BLaER1 (cell line): ENCODE results near the gene NT5C1A.

Experiments used
- H3K27ac ChIP-seq: shearing (Covaris generic); formaldehyde crosslinking; 2 replicates; pipeline ENCODE4 v1.8.1; 2022
- H3K27me3 ChIP-seq: shearing (Covaris generic); formaldehyde crosslinking; 2 replicates; pipeline ENCODE4 v1.8.1; 2022
- H3K36me3 ChIP-seq: shearing (Covaris generic); formaldehyde crosslinking; 2 replicates; pipeline ENCODE4 v1.8.1; 2022
- H3K4me1 ChIP-seq: shearing (Covaris generic); formaldehyde crosslinking; 2 replicates; pipeline ENCODE4 v1.8.1; 2022
- H3K4me2 ChIP-seq: shearing (Covaris generic); formaldehyde crosslinking; 2 replicates; pipeline ENCODE4 v1.8.1; 2022
- H3K4me3 ChIP-seq: shearing (Covaris generic); formaldehyde crosslinking; 2 replicates; pipeline ENCODE4 v1.8.1; 2022
- H3K9ac ChIP-seq: shearing (Covaris generic); formaldehyde crosslinking; 2 replicates; pipeline ENCODE4 v1.8.1; 2022
- H3K9me3 ChIP-seq: shearing (Covaris generic); formaldehyde crosslinking; 2 replicates; pipeline ENCODE4 v1.8.1; 2022
- H4K20me1 ChIP-seq: shearing (Covaris generic); formaldehyde crosslinking; 2 replicates; pipeline ENCODE4 v1.8.1; 2022
- Cebpa-rat ChIP-seq: shearing (Covaris generic); IDR thresholded peaks from 2 replicates; pipeline ENCODE4 v1.8.1; 2022

NT5C1A gene

GRCh38 chr1:39671793-39672550 is at the start of gene NT5C1A:
Gene NT5C1A, minus strand, starts transcription at chr1:39672107. Its CDS starts 69 bp downstream, at chr1:39672038.
- Histone ChIP-seq H3K4me2 (peak within 1 kb of the TSS; percentile 94), H3K36me3 (no peaks in the 10 kb centered on the region), H3K9me3 (no peaks in the 10 kb centered on the region), H3K9ac (peak within 1 kb of the TSS; percentile 78), H3K27me3 (peaks cover 22% of the 10 kb centered on the region), H3K27ac (peak within 1 kb of the TSS; percentile 41; the same call in 1 of the 2 replicates), H3K4me3 (peak within 1 kb of the TSS; percentile 72), H4K20me1 (no peaks in the 10 kb centered on the region), H3K4me1 (peaks cover 31% of the 10 kb centered on the region)
- TF ChIP-seq Cebpa-rat: no peak

GRCh38 chr1:39721664-39722063 is 49.8 kb upstream of the NT5C1A start:
- Histone ChIP-seq H3K27me3 (no peaks in the 10 kb centered on the region), H4K20me1 (no peaks in the 10 kb centered on the region), H3K36me3 (no peaks in the 10 kb centered on the region), H3K4me2 (no peak overlapping the region), H3K9me3 (no peaks in the 10 kb centered on the region), H3K27ac (no peak overlapping the region), H3K9ac (no peak overlapping the region), H3K4me3 (no peak overlapping the region), H3K4me1 (no peaks in the 10 kb centered on the region; the same call in 1 of the 2 replicates)
- no peak for TF ChIP-seq Cebpa-rat

- no peak for TF ChIP-seq Cebpa-rat
- Histone ChIP-seq H3K27ac (no peak overlapping the region), H3K9ac (no peak overlapping the region), H4K20me1 (no peaks in the 10 kb centered on the region), H3K9me3 (no peaks in the 10 kb centered on the region), H3K4me3 (no peak overlapping the region), H3K27me3 (no peaks in the 10 kb centered on the region), H3K4me2 (no peak overlapping the region), H3K4me1 (no peaks in the 10 kb centered on the region; the same call in 1 of the 2 replicates), H3K36me3 (no peaks in the 10 kb centered on the region)
Measured at GRCh38 chr1:39720094-39720999, 48.4 kb upstream of the NT5C1A start.

- Histone ChIP-seq H3K4me3 (no peak overlapping the region), H3K27ac (no peak overlapping the region), H3K4me2 (no peak overlapping the region), H3K27me3 (no peaks in the 10 kb centered on the region), H4K20me1 (no peaks in the 10 kb centered on the region), H3K9ac (no peak overlapping the region), H3K4me1 (peaks cover 6% of the 10 kb centered on the region), H3K36me3 (no peaks in the 10 kb centered on the region), H3K9me3 (no peaks in the 10 kb centered on the region)
- no peak for TF ChIP-seq Cebpa-rat
Measured at GRCh38 chr1:39717809-39718208, 45.9 kb upstream of the NT5C1A start.

GRCh38 chr1:39713557-39713956 is 41.6 kb upstream of the NT5C1A start:
- no peak overlapping the region for H3K27ac ChIP-seq
- no peak overlapping the region for H3K9ac ChIP-seq
- no peak overlapping the region for H3K4me3 ChIP-seq
- TF ChIP-seq Cebpa-rat: no peak
- H4K20me1 ChIP-seq: no peaks in the 10 kb centered on the region
- no peaks in the 10 kb centered on the region for H3K36me3 ChIP-seq
- H3K27me3 ChIP-seq: no peaks in the 10 kb centered on the region
- no peak overlapping the region for H3K4me2 ChIP-seq
- H3K4me1 ChIP-seq: peaks cover 6% of the 10 kb centered on the region
- no peaks in the 10 kb centered on the region for H3K9me3 ChIP-seq

- Histone ChIP-seq H4K20me1 (no peaks in the 10 kb centered on the region), H3K36me3 (no peaks in the 10 kb centered on the region), H3K27me3 (no peaks in the 10 kb centered on the region), H3K4me3 (no peak overlapping the region), H3K4me1 (peaks cover 7% of the 10 kb centered on the region), H3K9ac (no peak overlapping the region), H3K27ac (no peak overlapping the region), H3K4me2 (no peak overlapping the region), H3K9me3 (no peaks in the 10 kb centered on the region)
- TF ChIP-seq Cebpa-rat: no peak
Measured at GRCh38 chr1:39711966-39712340, 40.0 kb upstream of the NT5C1A start.

- Histone ChIP-seq H3K4me2 (no peak overlapping the region), H3K9ac (no peak overlapping the region), H3K4me3 (no peak overlapping the region), H3K9me3 (no peaks in the 10 kb centered on the region), H3K36me3 (no peaks in the 10 kb centered on the region), H4K20me1 (no peaks in the 10 kb centered on the region), H3K27ac (no peak overlapping the region), H3K4me1 (peaks cover 13% of the 10 kb centered on the region), H3K27me3 (no peaks in the 10 kb centered on the region)
- TF ChIP-seq Cebpa-rat: no peak
Measured at GRCh38 chr1:39711104-39711965, 39.4 kb upstream of the NT5C1A start.

- Histone ChIP-seq H3K4me3 (no peak overlapping the region), H3K36me3 (no peaks in the 10 kb centered on the region), H3K4me2 (no peak overlapping the region), H4K20me1 (no peaks in the 10 kb centered on the region), H3K4me1 (peaks cover 20% of the 10 kb centered on the region), H3K27ac (no peak overlapping the region), H3K27me3 (no peaks in the 10 kb centered on the region), H3K9me3 (no peaks in the 10 kb centered on the region), H3K9ac (no peak overlapping the region)
- no peak for TF ChIP-seq Cebpa-rat
Measured at GRCh38 chr1:39707506-39707905, 35.6 kb upstream of the NT5C1A start.

GRCh38 chr1:39704757-39705156 is 32.9 kb upstream of the NT5C1A start:
- Histone ChIP-seq H3K27ac (no peak overlapping the region), H3K36me3 (no peaks in the 10 kb centered on the region), H3K4me1 (peaks cover 20% of the 10 kb centered on the region), H4K20me1 (no peaks in the 10 kb centered on the region), H3K4me2 (no peak overlapping the region), H3K4me3 (no peak overlapping the region), H3K9me3 (no peaks in the 10 kb centered on the region), H3K27me3 (no peaks in the 10 kb centered on the region), H3K9ac (no peak overlapping the region)
- no peak for TF ChIP-seq Cebpa-rat
